ENCODE measurements around the gene SPATA2L. TPM values are rescaled to one million over a fixed set of nuclear protein-coding genes. Genes with fewer than 3 reads are reported as not detected.

Gene SPATA2L
- total and polyA plus RNA-seq, 2 of the 13 experiments (the other 11 are each of a cell fraction or from before 2014, with no cell fraction given) = 9.1 to 20.7 TPM

- intact Hi-C loops (cut with micrococcal nuclease; ENCODE audit: unreplicated experiment) = no loop called here
- H3K36me3 ChIP-seq (replicated peaks in 1 of 2; ENCODE audit: control insufficient read depth in 1 of 2, insufficient read depth in 2 of 2, low read length in 2 of 2) = peaks cover 50 to 82% of the 10 kb centered on the region in 2 experiments
- no peaks in the 10 kb centered on the region for H3K27me3 ChIP-seq (ENCODE audit: control insufficient read depth in 1 of 2, insufficient read depth in 2 of 2, low read length in 2 of 2)
- no peak overlapping the region for H3K4me3 ChIP-seq (replicated peaks in 1 of 3; ENCODE audit: insufficient read depth in 1 of 3, low read depth in 2 of 3, low read length in 3 of 3)
- H3K9me3 ChIP-seq (ENCODE audit: low read length) = no peaks in the 10 kb centered on the region
- H3K4me2 ChIP-seq (ENCODE audit: low read depth, low read length) = no peak overlapping the region
- H3K4me1 ChIP-seq (ENCODE audit: insufficient read depth, low read length) = no peaks in the 10 kb centered on the region
- FAIRE-seq (no peak), DNase-seq (ENCODE audit: low spot score) (no peak), ATAC-seq (no peak)
- TF ChIP-seq, protein P1, sequence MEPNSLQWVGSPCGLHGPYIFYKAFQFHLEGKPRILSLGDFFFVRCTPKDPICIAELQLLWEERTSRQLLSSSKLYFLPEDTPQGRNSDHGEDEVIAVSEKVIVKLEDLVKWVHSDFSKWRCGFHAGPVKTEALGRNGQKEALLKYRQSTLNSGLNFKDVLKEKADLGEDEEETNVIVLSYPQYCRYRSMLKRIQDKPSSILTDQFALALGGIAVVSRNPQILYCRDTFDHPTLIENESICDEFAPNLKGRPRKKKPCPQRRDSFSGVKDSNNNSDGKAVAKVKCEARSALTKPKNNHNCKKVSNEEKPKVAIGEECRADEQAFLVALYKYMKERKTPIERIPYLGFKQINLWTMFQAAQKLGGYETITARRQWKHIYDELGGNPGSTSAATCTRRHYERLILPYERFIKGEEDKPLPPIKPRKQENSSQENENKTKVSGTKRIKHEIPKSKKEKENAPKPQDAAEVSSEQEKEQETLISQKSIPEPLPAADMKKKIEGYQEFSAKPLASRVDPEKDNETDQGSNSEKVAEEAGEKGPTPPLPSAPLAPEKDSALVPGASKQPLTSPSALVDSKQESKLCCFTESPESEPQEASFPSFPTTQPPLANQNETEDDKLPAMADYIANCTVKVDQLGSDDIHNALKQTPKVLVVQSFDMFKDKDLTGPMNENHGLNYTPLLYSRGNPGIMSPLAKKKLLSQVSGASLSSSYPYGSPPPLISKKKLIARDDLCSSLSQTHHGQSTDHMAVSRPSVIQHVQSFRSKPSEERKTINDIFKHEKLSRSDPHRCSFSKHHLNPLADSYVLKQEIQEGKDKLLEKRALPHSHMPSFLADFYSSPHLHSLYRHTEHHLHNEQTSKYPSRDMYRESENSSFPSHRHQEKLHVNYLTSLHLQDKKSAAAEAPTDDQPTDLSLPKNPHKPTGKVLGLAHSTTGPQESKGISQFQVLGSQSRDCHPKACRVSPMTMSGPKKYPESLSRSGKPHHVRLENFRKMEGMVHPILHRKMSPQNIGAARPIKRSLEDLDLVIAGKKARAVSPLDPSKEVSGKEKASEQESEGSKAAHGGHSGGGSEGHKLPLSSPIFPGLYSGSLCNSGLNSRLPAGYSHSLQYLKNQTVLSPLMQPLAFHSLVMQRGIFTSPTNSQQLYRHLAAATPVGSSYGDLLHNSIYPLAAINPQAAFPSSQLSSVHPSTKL (CRISPR knock-in tag; IDR thresholded peaks at IDR 0.05) = no peak
- TF ChIP-seq, protein P2, sequence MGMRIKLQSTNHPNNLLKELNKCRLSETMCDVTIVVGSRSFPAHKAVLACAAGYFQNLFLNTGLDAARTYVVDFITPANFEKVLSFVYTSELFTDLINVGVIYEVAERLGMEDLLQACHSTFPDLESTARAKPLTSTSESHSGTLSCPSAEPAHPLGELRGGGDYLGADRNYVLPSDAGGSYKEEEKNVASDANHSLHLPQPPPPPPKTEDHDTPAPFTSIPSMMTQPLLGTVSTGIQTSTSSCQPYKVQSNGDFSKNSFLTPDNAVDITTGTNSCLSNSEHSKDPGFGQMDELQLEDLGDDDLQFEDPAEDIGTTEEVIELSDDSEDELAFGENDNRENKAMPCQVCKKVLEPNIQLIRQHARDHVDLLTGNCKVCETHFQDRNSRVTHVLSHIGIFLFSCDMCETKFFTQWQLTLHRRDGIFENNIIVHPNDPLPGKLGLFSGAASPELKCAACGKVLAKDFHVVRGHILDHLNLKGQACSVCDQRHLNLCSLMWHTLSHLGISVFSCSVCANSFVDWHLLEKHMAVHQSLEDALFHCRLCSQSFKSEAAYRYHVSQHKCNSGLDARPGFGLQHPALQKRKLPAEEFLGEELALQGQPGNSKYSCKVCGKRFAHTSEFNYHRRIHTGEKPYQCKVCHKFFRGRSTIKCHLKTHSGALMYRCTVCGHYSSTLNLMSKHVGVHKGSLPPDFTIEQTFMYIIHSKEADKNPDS (CRISPR knock-in tag; IDR thresholded peaks at IDR 0.05) = no peak
- TF ChIP-seq, protein P3, sequence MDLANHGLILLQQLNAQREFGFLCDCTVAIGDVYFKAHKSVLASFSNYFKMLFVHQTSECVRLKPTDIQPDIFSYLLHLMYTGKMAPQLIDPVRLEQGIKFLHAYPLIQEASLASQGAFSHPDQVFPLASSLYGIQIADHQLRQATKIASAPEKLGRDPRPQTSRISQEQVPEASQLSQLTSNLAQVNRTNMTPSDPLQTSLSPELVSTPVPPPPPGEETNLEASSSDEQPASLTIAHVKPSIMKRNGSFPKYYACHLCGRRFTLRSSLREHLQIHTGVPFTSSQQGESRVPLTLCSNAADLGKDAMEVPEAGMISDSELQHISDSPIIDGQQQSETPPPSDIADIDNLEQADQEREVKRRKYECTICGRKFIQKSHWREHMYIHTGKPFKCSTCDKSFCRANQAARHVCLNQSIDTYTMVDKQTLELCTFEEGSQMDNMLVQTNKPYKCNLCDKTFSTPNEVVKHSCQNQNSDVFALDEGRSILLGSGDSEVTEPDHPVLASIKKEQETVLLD (CRISPR knock-in tag; IDR thresholded peaks at IDR 0.05; ENCODE audit: low read depth) = no peak
- TF ChIP-seq ZNF101 (CRISPR knock-in tag; IDR thresholded peaks at IDR 0.05; ENCODE audit: borderline replicate concordance, low read depth) (no peak), ZNF143 (CRISPR knock-in tag; IDR thresholded peaks at IDR 0.05) (no peak), ZFP37 (CRISPR knock-in tag; IDR thresholded peaks at IDR 0.05; ENCODE audit: borderline replicate concordance) (no peak), MATR3 (CRISPR knock-in tag; IDR thresholded peaks at IDR 0.05) (no peak), ZNF543 (CRISPR knock-in tag; IDR thresholded peaks at IDR 0.05) (no peak), ZNF253 (CRISPR knock-in tag; IDR thresholded peaks at IDR 0.05; ENCODE audit: borderline replicate concordance) (no peak), SPEN (CRISPR knock-in tag; IDR thresholded peaks at IDR 0.05; ENCODE audit: low read depth) (no peak), ZNF343 (CRISPR knock-in tag; IDR thresholded peaks at IDR 0.05) (no peak), HOXA3 (CRISPR knock-in tag; IDR thresholded peaks at IDR 0.05) (no peak), CBFB (CRISPR knock-in tag; IDR thresholded peaks at IDR 0.05) (no peak)
- TF ChIP-seq, protein P4, sequence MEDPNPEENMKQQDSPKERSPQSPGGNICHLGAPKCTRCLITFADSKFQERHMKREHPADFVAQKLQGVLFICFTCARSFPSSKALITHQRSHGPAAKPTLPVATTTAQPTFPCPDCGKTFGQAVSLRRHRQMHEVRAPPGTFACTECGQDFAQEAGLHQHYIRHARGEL (CRISPR knock-in tag; IDR thresholded peaks at IDR 0.05) = no peak
- no peak overlapping the region for H3K27ac ChIP-seq (ENCODE audit: extremely low read length, insufficient read depth, low read length)
- ChIA-PET POLR2A (no interaction called here), CTCF (ENCODE audit: low intra/inter-chr PET ratio, low total read pairs) (no interaction called here)
- in situ Hi-C loops (cut with HindIII; ENCODE audit: extremely low pct_ligation_motif_present, low pct_unique_long_range_greater_than_20kb) = no loop called here
- H3K79me2 ChIP-seq (ENCODE audit: insufficient read depth, low read length) = no peaks in the 10 kb centered on the region
- 96% methylated on average over 11 of the region's 11 CpGs for WGBS (ENCODE audit: low lambda C conversion rate)
- no peak overlapping the region for H3K9ac ChIP-seq (ENCODE audit: insufficient read depth, low read depth, low read length)
- H2AFZ ChIP-seq (ENCODE audit: low read length) = no peak overlapping the region
- BruUV-seq (replicated peaks) = no TSS peak
- no peaks in the 10 kb centered on the region for H4K20me1 ChIP-seq (ENCODE audit: insufficient read depth, low read length)
Measured at GRCh38 chr16:89748921-89749320, 47.4 kb upstream of the SPATA2L start.
